ENCODE data around the gene VSTM5. TPM values are rescaled to one million over a fixed set of nuclear protein-coding genes. Genes with fewer than 3 reads are reported as not detected.

Gene VSTM5
- total RNA-seq, 1 experiment from 2014 or later, result not detected

GRCh38 chr11:93844568-93844967 lies 5.8 kb downstream of the VSTM5 start:
- no peak for DNase-seq (ENCODE audit: low spot score)
- in situ Hi-C loops (cut with HindIII; ENCODE audit: low sequenced_read_pairs), result no loop called here

- no peak for DNase-seq (ENCODE audit: low spot score)
- in situ Hi-C loops (cut with HindIII; ENCODE audit: low sequenced_read_pairs), result no loop called here
Measured at GRCh38 chr11:93843906-93844305, 6.5 kb downstream of the VSTM5 start.

GRCh38 chr11:93842461-93842860 lies 8.0 kb downstream of the VSTM5 start:
- no peak for DNase-seq (ENCODE audit: low spot score)
- in situ Hi-C loops (cut with HindIII; ENCODE audit: low sequenced_read_pairs), result no loop called here

GRCh38 chr11:93842034-93842433 lies 8.4 kb downstream of the VSTM5 start:
- in situ Hi-C loops (cut with HindIII; ENCODE audit: low sequenced_read_pairs), result no loop called here
- no peak for DNase-seq (ENCODE audit: low spot score)

- in situ Hi-C loops (cut with HindIII; ENCODE audit: low sequenced_read_pairs), result no loop called here
- no peak for DNase-seq (ENCODE audit: low spot score)
Measured at GRCh38 chr11:93841446-93841845, 9.0 kb downstream of the VSTM5 start.

- DNase-seq (ENCODE audit: low spot score), result no peak
- in situ Hi-C loops (cut with HindIII; ENCODE audit: low sequenced_read_pairs), result no loop called here
Measured at GRCh38 chr11:93840981-93841380, 9.4 kb downstream of the VSTM5 start.

- in situ Hi-C loops (cut with HindIII; ENCODE audit: low sequenced_read_pairs), result no loop called here
Measured at GRCh38 chr11:93840180-93840579, 10.2 kb downstream of the VSTM5 start.

GRCh38 chr11:93838967-93839366 lies 11.5 kb downstream of the VSTM5 start:
- no peak for DNase-seq (ENCODE audit: low spot score)
- in situ Hi-C loops (cut with HindIII; ENCODE audit: low sequenced_read_pairs), result no loop called here

More at GRCh38 chr11:93840180-93840579, 10.2 kb downstream of the VSTM5 start:
- no peak for DNase-seq (ENCODE audit: low spot score)

GRCh38 chr11:93832780-93833179 lies 17.6 kb downstream of the VSTM5 start:
- in situ Hi-C loops (cut with HindIII; ENCODE audit: low sequenced_read_pairs), result no loop called here
- no peak for DNase-seq (ENCODE audit: low spot score)

GRCh38 chr11:93831343-93832127 lies 18.9 kb downstream of the VSTM5 start:
- in situ Hi-C loops (cut with HindIII; ENCODE audit: low sequenced_read_pairs), result no loop called here
- DNase-seq (ENCODE audit: low spot score), result no peak

GRCh38 chr11:93829598-93829997 lies 20.8 kb downstream of the VSTM5 start:
- in situ Hi-C loops (cut with HindIII; ENCODE audit: low sequenced_read_pairs), result no loop called here
- DNase-seq (ENCODE audit: low spot score), result no peak

- no peak for DNase-seq (ENCODE audit: low spot score)
- in situ Hi-C loops (cut with HindIII; ENCODE audit: low sequenced_read_pairs), result no loop called here
Measured at GRCh38 chr11:93827363-93827762, 23.1 kb downstream of the VSTM5 start.

GRCh38 chr11:93823210-93823609 lies 27.2 kb downstream of the VSTM5 start:
- in situ Hi-C loops (cut with HindIII; ENCODE audit: low sequenced_read_pairs), result no loop called here
- no peak for DNase-seq (ENCODE audit: low spot score)

GRCh38 chr11:93822359-93822758 lies 28.1 kb downstream of the VSTM5 start:
- DNase-seq (ENCODE audit: low spot score), result no peak
- in situ Hi-C loops (cut with HindIII; ENCODE audit: low sequenced_read_pairs), result no loop called here

GRCh38 chr11:93821617-93822016 lies 28.8 kb downstream of the VSTM5 start:
- no peak for DNase-seq (ENCODE audit: low spot score)
- in situ Hi-C loops (cut with HindIII; ENCODE audit: low sequenced_read_pairs), result no loop called here

- in situ Hi-C loops (cut with HindIII; ENCODE audit: low sequenced_read_pairs), result no loop called here
- no peak for DNase-seq (ENCODE audit: low spot score)
Measured at GRCh38 chr11:93820847-93821246, 29.6 kb downstream of the VSTM5 start.

GRCh38 chr11:93819966-93820695 lies 30.3 kb downstream of the VSTM5 start:
- in situ Hi-C loops (cut with HindIII; ENCODE audit: low sequenced_read_pairs), result no loop called here
- no peak for DNase-seq (ENCODE audit: low spot score)

- DNase-seq (ENCODE audit: low spot score), result no peak
- in situ Hi-C loops (cut with HindIII; ENCODE audit: low sequenced_read_pairs), result no loop called here
Measured at GRCh38 chr11:93817426-93818348, 32.7 kb downstream of the VSTM5 start.

GRCh38 chr11:93814966-93815633 lies 35.3 kb downstream of the VSTM5 start:
- in situ Hi-C loops (cut with HindIII; ENCODE audit: low sequenced_read_pairs), result no loop called here
- DNase-seq (ENCODE audit: low spot score), result no peak
